Subcutaneous abdominal adipose tissue (tissue), 5 donors: ENCODE measurements around the gene RNF220.
"Not testable (repeated sequence)": the region's sequence is repeated elsewhere in the genome, so short reads cannot be mapped to it uniquely, and the experiment has no call there.

Experiments
- H3K27ac ChIP-seq: one replicate; pipeline ENCODE4 v1.7.0; 2013; ENCODE audit warnings: low read depth, mild to moderate bottlenecking, inconsistent platforms, low read length, moderate library complexity
- H3K27me3 ChIP-seq, 5 donors: one replicate each; pipeline ENCODE4 v1.7.0; 2013; ENCODE audit warnings: low read length in 5 of 5, inconsistent platforms in 1 of 5; ENCODE audit not compliant: control insufficient read depth in 5 of 5, insufficient read depth in 4 of 5
- H3K36me3 ChIP-seq, 5 donors: one replicate each; pipeline ENCODE4 v1.7.0; 2013; ENCODE audit warnings: low read length in 5 of 5; ENCODE audit not compliant: control insufficient read depth in 5 of 5, insufficient read depth in 5 of 5
- H3K4me1 ChIP-seq, 5 donors: one replicate each; pipeline ENCODE4 v1.7.0; 2013; ENCODE audit warnings: low read length in 5 of 5, mild to moderate bottlenecking in 3 of 5, moderate library complexity in 1 of 5; ENCODE audit not compliant: control insufficient read depth in 5 of 5, insufficient read depth in 5 of 5
- H3K4me3 ChIP-seq, 5 donors: one replicate each; pipeline ENCODE4 v1.7.0; 2013; ENCODE audit warnings: low read length in 5 of 5, low read depth in 1 of 5
- H3K9ac ChIP-seq, 5 donors: one replicate each; pipeline ENCODE4 v1.7.0; 2013; ENCODE audit warnings: low read length in 5 of 5, mild to moderate bottlenecking in 4 of 5, moderate library complexity in 3 of 5
- H3K9me3 ChIP-seq, 5 donors: one replicate each; pipeline ENCODE4 v1.7.0; 2013; ENCODE audit warnings: low read length in 5 of 5; ENCODE audit not compliant: control insufficient read depth in 5 of 5
- donor health status: healthy.
- donor health status: healthy.
- donor health status: healthy.
- donor health status: healthy.
- donor health status: healthy.

RNF220 gene

GRCh38 chr1:44654621-44655187 lies 249.6 kb downstream of the RNF220 start:
- Histone ChIP-seq H3K9ac (no peak overlapping the region), H3K36me3 (peaks cover 0 to 67% (median 53%) of the 10 kb centered on the region in 5 donors), H3K9me3 (no peaks in the 10 kb centered on the region), H3K4me1 (no peaks in the 10 kb centered on the region), H3K27me3 (no peaks in the 10 kb centered on the region), H3K4me3 (no peak overlapping the region), H3K27ac (no peak overlapping the region)

DNA sequence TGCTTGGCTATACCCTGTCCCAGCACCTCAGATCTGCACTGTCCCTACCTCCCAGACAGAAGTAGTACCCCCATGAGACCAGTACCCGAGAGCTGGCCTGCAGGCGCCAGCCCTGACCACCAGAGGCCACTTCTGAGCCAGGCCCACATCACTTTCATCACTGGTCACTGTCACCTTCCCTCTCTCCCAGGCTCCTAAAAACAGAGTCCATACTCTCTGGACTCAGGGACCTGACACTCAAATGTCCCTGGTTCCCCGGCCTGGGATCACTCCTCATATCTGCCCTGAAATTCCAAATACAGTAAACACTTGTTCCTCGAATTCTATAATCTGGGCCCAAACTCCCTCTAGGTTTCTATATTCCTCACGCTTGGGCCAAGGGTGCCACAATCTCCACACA lies 250.6 kb downstream of the RNF220 start:
- Histone ChIP-seq H3K4me1 (peaks cover 0 to 6% (median 3%) of the 10 kb centered on the region in 5 donors), H3K9me3 (no peaks in the 10 kb centered on the region), H3K9ac (no peak overlapping the region), H3K27me3 (no peaks in the 10 kb centered on the region), H3K4me3 (no peak overlapping the region), H3K27ac (no peak overlapping the region), H3K36me3 (peaks cover 0 to 58% (median 44%) of the 10 kb centered on the region in 5 donors)

- Histone ChIP-seq H3K4me1 (peaks cover 0 to 15% (median 5%) of the 10 kb centered on the region in 5 donors), H3K36me3 (peaks cover 0 to 25% (median 17%) of the 10 kb centered on the region in 5 donors), H3K9ac (no peak overlapping the region), H3K4me3 (no peak overlapping the region), H3K27me3 (no peaks in the 10 kb centered on the region), H3K27ac (no peak overlapping the region), H3K9me3 (no peaks in the 10 kb centered on the region)
These were observed 254.5 kb downstream of the RNF220 start for GRCh38 chr1:44659566-44659965.

GRCh38 chr1:44660176-44660575 lies 255.1 kb downstream of the RNF220 start:
- Histone ChIP-seq H3K4me3 (no peak overlapping the region), H3K27me3 (no peaks in the 10 kb centered on the region), H3K4me1 (peaks cover 0 to 20% (median 5%) of the 10 kb centered on the region in 5 donors), H3K9ac (no peak overlapping the region), H3K27ac (no peak overlapping the region), H3K9me3 (no peaks in the 10 kb centered on the region), H3K36me3 (peaks cover 0 to 19% (median 12%) of the 10 kb centered on the region in 5 donors)

GRCh38 chr1:44661781-44662682 lies 257.0 kb downstream of the RNF220 start:
- no peaks in the 10 kb centered on the region for H3K9me3 ChIP-seq
- H3K4me1 ChIP-seq = peaks cover 0 to 20% (median 5%) of the 10 kb centered on the region in 5 donors
- no peaks in the 10 kb centered on the region for H3K27me3 ChIP-seq
- H3K27ac ChIP-seq = no peak overlapping the region
- H3K4me3 ChIP-seq = no peak overlapping the region
- H3K36me3 ChIP-seq = peaks cover 0 to 15% (median 12%) of the 10 kb centered on the region in 5 donors
- H3K9ac ChIP-seq = peak overlapping the region in 1 of 5 donors; percentile 41

DNA sequence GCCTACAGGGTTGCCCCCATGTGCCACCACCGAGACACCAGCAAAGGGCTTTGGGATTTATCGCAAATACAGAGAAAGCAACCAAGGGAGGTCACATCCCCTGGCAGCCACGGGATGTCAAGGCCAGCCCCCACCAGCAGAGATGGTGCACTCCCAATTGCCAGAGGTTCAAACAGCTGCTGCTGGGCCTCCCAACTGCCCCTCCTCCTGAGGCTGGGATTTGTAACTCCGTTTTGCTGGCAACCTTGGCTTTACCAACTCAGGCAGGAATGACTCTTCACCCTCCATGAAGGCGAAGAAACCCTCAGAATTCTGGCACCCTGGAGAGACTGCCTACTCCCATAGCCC lies 257.6 kb downstream of the RNF220 start:
- Histone ChIP-seq H3K27me3 (no peaks in the 10 kb centered on the region), H3K4me1 (peaks cover 0 to 20% (median 5%) of the 10 kb centered on the region in 5 donors), H3K36me3 (peaks cover 0 to 13% (median 8%) of the 10 kb centered on the region in 5 donors), H3K27ac (no peak overlapping the region), H3K4me3 (no peak overlapping the region), H3K9me3 (no peaks in the 10 kb centered on the region), H3K9ac (no peak overlapping the region)

DNA sequence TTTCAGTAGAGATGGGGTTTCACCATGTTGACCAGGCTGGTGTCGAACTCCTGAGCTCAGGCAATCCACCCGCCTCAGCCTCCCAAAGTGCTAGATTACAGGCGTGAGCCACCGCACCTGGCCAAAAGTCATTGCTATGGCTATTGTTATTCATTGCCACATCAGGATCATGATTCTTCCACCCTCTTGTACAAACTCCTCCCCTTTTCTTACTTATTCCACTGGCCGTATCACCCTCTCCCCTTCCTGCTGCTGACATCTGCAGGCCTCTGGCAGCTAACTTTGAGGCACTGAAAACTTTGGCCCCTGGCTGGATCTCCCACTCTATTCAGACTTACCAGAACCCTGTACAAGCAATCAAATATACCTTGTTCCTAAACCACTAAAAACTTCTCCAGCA lies 258.4 kb downstream of the RNF220 start:
- Histone ChIP-seq H3K36me3 (peaks cover 0 to 10% (median 8%) of the 10 kb centered on the region in 5 donors), H3K9ac (no peak overlapping the region), H3K9me3 (no peaks in the 10 kb centered on the region), H3K4me1 (peaks cover 0 to 20% (median 5%) of the 10 kb centered on the region in 5 donors), H3K27ac (no peak overlapping the region), H3K27me3 (no peaks in the 10 kb centered on the region), H3K4me3 (no peak overlapping the region)

DNA sequence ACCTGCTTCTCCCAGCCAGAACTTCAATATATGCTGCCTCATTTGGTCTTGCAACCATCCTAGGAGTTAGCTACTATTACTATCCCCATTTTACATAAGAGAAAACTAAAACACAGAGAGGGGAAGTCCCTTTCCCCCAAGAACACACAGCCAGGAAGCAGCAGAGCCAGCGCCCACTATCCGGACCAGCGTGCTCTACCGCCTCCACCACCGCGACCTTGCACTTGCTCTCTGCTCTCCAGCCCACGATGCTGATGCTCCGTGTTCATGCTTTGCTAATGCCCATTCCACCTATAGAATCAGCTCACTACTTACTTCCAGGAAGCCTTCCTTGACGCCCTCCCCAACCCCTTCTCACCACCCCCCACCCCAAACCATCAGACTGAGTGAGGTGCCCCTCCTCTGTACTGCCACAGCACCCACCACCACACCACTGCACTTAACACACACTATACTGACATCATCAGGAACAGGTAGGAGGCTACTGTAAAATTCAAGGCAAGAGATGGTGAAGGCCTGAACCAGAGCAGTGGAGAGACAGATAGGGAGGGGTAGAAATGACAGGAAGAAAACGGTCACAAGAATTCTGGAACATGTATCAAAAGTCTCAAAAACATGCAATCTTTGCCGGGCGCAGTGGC lies 259.8 kb downstream of the RNF220 start:
- H3K4me3 ChIP-seq = no peak overlapping the region
- H3K9me3 ChIP-seq = no peaks in the 10 kb centered on the region
- H3K27ac ChIP-seq = no peak overlapping the region
- H3K4me1 ChIP-seq = peaks cover 0 to 20% (median 5%) of the 10 kb centered on the region in 5 donors
- no peak overlapping the region for H3K9ac ChIP-seq
- H3K27me3 ChIP-seq = no peaks in the 10 kb centered on the region
- peaks cover 0 to 3% (median 0%) of the 10 kb centered on the region in 5 donors for H3K36me3 ChIP-seq

DNA sequence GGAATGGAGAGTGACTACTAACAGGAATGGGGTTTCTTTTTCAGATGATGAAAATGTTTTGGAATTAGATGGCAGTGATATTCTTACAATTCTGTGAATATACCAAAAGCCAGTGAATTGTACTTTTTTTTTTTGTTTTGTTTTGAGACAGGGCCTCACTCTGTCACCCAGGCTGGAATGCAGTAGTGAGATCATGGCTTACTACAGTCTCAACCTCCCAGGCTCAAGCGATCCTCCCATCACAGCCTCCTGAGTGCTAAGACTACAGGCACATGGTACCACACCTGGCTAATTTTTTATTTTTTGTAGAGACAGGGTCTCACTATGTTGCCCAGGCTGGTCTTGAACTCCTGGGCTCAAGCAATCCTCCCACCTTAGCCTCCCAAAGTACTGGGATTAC lies 261.7 kb downstream of the RNF220 start:
- not testable (repeated sequence) for H3K27me3 ChIP-seq

More for the DNA sequence above, 261.7 kb downstream of the RNF220 start:
- H3K27ac ChIP-seq, H3K9me3 ChIP-seq, H3K36me3 ChIP-seq, H3K4me3 ChIP-seq, H3K9ac ChIP-seq: not testable (repeated sequence)
- H3K4me1 ChIP-seq = peaks cover 0 to 25% (median 5%) of the 10 kb centered on the region in 5 donors
